SK-N-SH (cell line): Measurements from ENCODE around the gene BRINP3. TPM values are rescaled to one million over a fixed set of nuclear protein-coding genes. Genes with fewer than 3 reads are reported as not detected.

Experiments
- CTCF ChIA-PET: fragments of 300-600, 350-600 bp; formaldehyde crosslinking; extraction: SDS; loops from one replicate; lab custom pipeline; 2021; lab: Yijun Ruan, JAX
- POLR2A ChIA-PET: fragments of 350-600 bp; sonication (Branson Sonifier 250); formaldehyde crosslinking; extraction: SDS; loops from one replicate; lab custom pipeline; 2020; ENCODE audit warnings: antibody characterized with exemption, inconsistent platforms; lab: Yijun Ruan, JAX
- DNase-seq: peaks from one replicate; pipeline ENCODE4 v3.0.0; 2012
- H2AFZ ChIP-seq: fragments of 200-600 bp; sonication (generic); 2 replicates; pipeline ENCODE4 v1.8.1; 2016; ENCODE audit warnings: antibody characterized with exemption, mild to moderate bottlenecking, low read depth
- H3F3A ChIP-seq: fragments of 200-600 bp; sonication (generic); replicated peaks from 2 replicates; pipeline ENCODE3; 2016; ENCODE audit warnings: antibody characterized with exemption, mild to moderate bottlenecking; ENCODE audit not compliant: insufficient read depth
- H3K27ac ChIP-seq, 2 experiments: fragments of 200-500 bp in 1 of 2; fragments of 200-600 bp in 1 of 2; sonication (Bioruptor generic) in 1 of 2; sonication (generic), shearing (Covaris generic) in 1 of 2; 2 replicates each; pipeline versions ENCODE4 v1.5.1 to v1.6.1; 2014 to 2016; ENCODE audit warnings: low read depth in 2 of 2, inconsistent platforms in 1 of 2, low read length in 1 of 2, mild to moderate bottlenecking in 1 of 2, mixed read lengths in 1 of 2
- H3K27me3 ChIP-seq: fragments of 200-600 bp; sonication (generic), shearing (Covaris generic); 2 replicates; pipeline ENCODE4 v1.6.1; 2016; ENCODE audit warnings: mixed run types; ENCODE audit not compliant: insufficient read depth
- H3K36me3 ChIP-seq, 2 experiments: fragments of 200-500 bp in 1 of 2; fragments of 200-600 bp in 1 of 2; sonication (Bioruptor generic) in 1 of 2; sonication (generic) in 1 of 2; replicated peaks in 1 of 2; 2 replicates each; pipeline versions ENCODE3 to v1.5.1; 2014 to 2016; ENCODE audit warnings: low read length in 1 of 2, mild to moderate bottlenecking in 1 of 2; ENCODE audit not compliant: insufficient read depth in 2 of 2, control insufficient read depth in 1 of 2
- H3K4me1 ChIP-seq, 2 experiments: fragments of 200-500 bp in 1 of 2; fragments of 200-600 bp in 1 of 2; sonication (Bioruptor generic) in 1 of 2; sonication (generic), shearing (Covaris generic) in 1 of 2; 2 replicates each; pipeline versions ENCODE4 v1.5.1 to v1.6.1; 2014 to 2016; ENCODE audit warnings: low read depth in 1 of 2, low read length in 1 of 2, mixed run types in 1 of 2; ENCODE audit not compliant: insufficient read depth in 2 of 2, control insufficient read depth in 1 of 2
- H3K4me2 ChIP-seq: fragments of 200-600 bp; sonication (generic), shearing (Covaris generic); 2 replicates; pipeline ENCODE4 v1.6.1; 2017; ENCODE audit warnings: mixed run types
- H3K4me3 ChIP-seq, 2 experiments: fragments of 200-500 bp in 1 of 2; fragments of 200-600 bp in 1 of 2; sonication (Bioruptor generic) in 1 of 2; sonication (generic), shearing (Covaris generic) in 1 of 2; 2 replicates each; pipeline versions ENCODE4 v1.5.1 to v1.8.1; 2014 to 2016; ENCODE audit warnings: low read depth in 2 of 2, inconsistent platforms in 1 of 2, low read length in 1 of 2, mild to moderate bottlenecking in 1 of 2, mixed read lengths in 1 of 2, moderate library complexity in 1 of 2
- H3K79me2 ChIP-seq: fragments of 200-600 bp; sonication (generic); 2 replicates; pipeline ENCODE4 v1.8.1; 2017; ENCODE audit warnings: mild to moderate bottlenecking; ENCODE audit not compliant: insufficient read depth
- H3K9ac ChIP-seq: fragments of 200-600 bp; sonication (generic); 2 replicates; pipeline ENCODE4 v1.6.1; 2017; ENCODE audit warnings: mixed run types
- H3K9me2 ChIP-seq: fragments of 200-600 bp; sonication (generic); 2 replicates; pipeline ENCODE4 v1.6.1; 2017; ENCODE audit warnings: mixed run types
- H3K9me3 ChIP-seq: fragments of 200-600 bp; sonication (generic); 2 replicates; pipeline ENCODE4 v1.6.1; 2017; ENCODE audit warnings: mixed run types, mild to moderate bottlenecking, moderate library complexity
- H4K20me1 ChIP-seq: fragments of 200-600 bp; sonication (generic); 2 replicates; pipeline ENCODE4 v1.6.1; 2017; ENCODE audit warnings: mild to moderate bottlenecking, mixed run types; ENCODE audit not compliant: insufficient read depth
- CHD2 ChIP-seq: fragments of 150-350 bp; IDR thresholded peaks from 2 replicates; pipeline ENCODE4 v1.6.1; 2018; ENCODE audit warnings: low read length; ENCODE audit not compliant: partially characterized antibody
- CTCF ChIP-seq: fragments of 200-600 bp; sonication (generic); IDR thresholded peaks from 2 replicates; pipeline ENCODE4 v1.6.1; 2017; ENCODE audit warnings: antibody characterized with exemption, mild to moderate bottlenecking, moderate library complexity
- EP300 ChIP-seq, 2 experiments: IDR thresholded peaks; 2 replicates each; pipeline versions ENCODE4 v1.4.0 to v1.6.1; 2012; ENCODE audit warnings: borderline replicate concordance in 1 of 2, low read depth in 1 of 2, low read length in 1 of 2
- EZH2phosphoT487 ChIP-seq: fragments of 200-600 bp; sonication (generic); IDR thresholded peaks from 2 replicates; pipeline ENCODE4 v1.6.1; 2017; ENCODE audit warnings: low read depth, mixed run types, mild to moderate bottlenecking, antibody characterized with exemption, moderate library complexity, borderline replicate concordance
- FOSL2 ChIP-seq: IDR thresholded peaks from 2 replicates; pipeline ENCODE4 v1.4.0; 2012; ENCODE audit warnings: low read depth, mild to moderate bottlenecking, moderate library complexity, borderline replicate concordance
- FOXM1 ChIP-seq: IDR thresholded peaks from 2 replicates; pipeline ENCODE4 v1.4.0; 2012; ENCODE audit warnings: low read depth, mild to moderate bottlenecking
- GABPA ChIP-seq: IDR thresholded peaks from 2 replicates; pipeline ENCODE4 v1.4.0; 2012; ENCODE audit warnings: low read depth, mild to moderate bottlenecking
- GATA2 ChIP-seq: sonication (generic); formaldehyde crosslinking; IDR thresholded peaks from 2 replicates; pipeline ENCODE4 v1.5.0; 2020; ENCODE audit warnings: mild to moderate bottlenecking, missing genetic modification reagents
- MXI1 ChIP-seq: IDR thresholded peaks from 2 replicates; pipeline ENCODE4 v1.6.1; 2012; ENCODE audit warnings: mild to moderate bottlenecking, low read depth, low read length, improper control_type of control experiment
- NFIC ChIP-seq: IDR thresholded peaks from 2 replicates; pipeline ENCODE4 v1.4.0; 2012; ENCODE audit warnings: borderline replicate concordance
- NRF1 ChIP-seq: IDR thresholded peaks from 2 replicates; pipeline ENCODE4 v1.6.1; 2012; ENCODE audit warnings: low read depth, mild to moderate bottlenecking, low read length
- RXRA ChIP-seq: IDR thresholded peaks from 2 replicates; pipeline ENCODE4 v1.4.0; 2012; ENCODE audit warnings: low read depth, mild to moderate bottlenecking, borderline replicate concordance
- SIN3A ChIP-seq: IDR thresholded peaks from 2 replicates; pipeline ENCODE4 v1.6.1; 2012; ENCODE audit warnings: low read depth, mild to moderate bottlenecking, low read length, moderate library complexity, borderline replicate concordance
- TAF1 ChIP-seq: IDR thresholded peaks from 2 replicates; pipeline ENCODE4 v1.6.1; 2012; ENCODE audit warnings: low read depth, mild to moderate bottlenecking, low read length, moderate library complexity, borderline replicate concordance
- TEAD4 ChIP-seq: IDR thresholded peaks from 2 replicates; pipeline ENCODE4 v1.4.0; 2012; ENCODE audit warnings: mild to moderate bottlenecking, borderline replicate concordance; ENCODE audit not compliant: insufficient read depth
- WGBS: methylation state at CpG from one replicate; pipeline ENCODE4 v1.1.6; 2017; ENCODE audit warnings: low lambda C conversion rate; 5-methylcytosine and 5-hydroxymethylcytosine counted together
- polyA plus RNA-seq, 3 experiments: library from polyadenylated mRNA; depleted of rRNA; stranded (reverse); fragments of >200 nt; gene quantifications; 2 replicates each; pipeline ENCODE4 v1.2.3, GENCODE V29; 2012
- TF ChIP-seq, protein P1 (sequence below): fragments of 150-350 bp; IDR thresholded peaks from 2 replicates; pipeline ENCODE4 v1.6.1; 2016; ENCODE audit warnings: mild to moderate bottlenecking, low read depth, low read length
- TF ChIP-seq, protein P2 (sequence below): IDR thresholded peaks from 2 replicates; pipeline ENCODE4 v1.4.0; 2012; ENCODE audit warnings: low read depth, borderline replicate concordance
- TF ChIP-seq, protein P3 (sequence below): IDR thresholded peaks from 2 replicates; pipeline ENCODE4 v1.4.0; 2012; ENCODE audit warnings: low read depth, borderline replicate concordance

BRINP3 gene
- polyA plus RNA-seq, 1 of the 3 experiments (the other 2 are of a cell fraction): not detected

GRCh38 chr1:190205713-190206112 lies 272.0 kb downstream of the BRINP3 start:
- Histone ChIP-seq H3K4me3 (no peak overlapping the region), H3K27me3 (no peaks in the 10 kb centered on the region), H3K79me2 (no peaks in the 10 kb centered on the region), H3K9me2 (no peaks in the 10 kb centered on the region), H3F3A (no peaks in the 10 kb centered on the region), H3K36me3 (no peaks in the 10 kb centered on the region), H2AFZ (no peak overlapping the region), H3K9me3 (no peaks in the 10 kb centered on the region), H3K9ac (no peak overlapping the region), H3K27ac (no peak overlapping the region), H3K4me1 (no peaks in the 10 kb centered on the region), H4K20me1 (no peaks in the 10 kb centered on the region)
- WGBS: 59% methylated on average over 2 of the region's 2 CpGs
- ChIA-PET CTCF (no interaction called here), POLR2A (no interaction called here)
- DNase-seq: no peak
- TF ChIP-seq NRF1: no peak
- no peak for TF ChIP-seq CTCF
- TF ChIP-seq RXRA: no peak
- TF ChIP-seq GABPA: no peak
- TF ChIP-seq EZH2phosphoT487: no peak
- no peak for TF ChIP-seq FOSL2
- no peak for TF ChIP-seq NFIC
- TF ChIP-seq, protein P1, sequence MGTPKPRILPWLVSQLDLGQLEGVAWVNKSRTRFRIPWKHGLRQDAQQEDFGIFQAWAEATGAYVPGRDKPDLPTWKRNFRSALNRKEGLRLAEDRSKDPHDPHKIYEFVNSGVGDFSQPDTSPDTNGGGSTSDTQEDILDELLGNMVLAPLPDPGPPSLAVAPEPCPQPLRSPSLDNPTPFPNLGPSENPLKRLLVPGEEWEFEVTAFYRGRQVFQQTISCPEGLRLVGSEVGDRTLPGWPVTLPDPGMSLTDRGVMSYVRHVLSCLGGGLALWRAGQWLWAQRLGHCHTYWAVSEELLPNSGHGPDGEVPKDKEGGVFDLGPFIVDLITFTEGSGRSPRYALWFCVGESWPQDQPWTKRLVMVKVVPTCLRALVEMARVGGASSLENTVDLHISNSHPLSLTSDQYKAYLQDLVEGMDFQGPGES: no peak
- no peak for TF ChIP-seq CHD2
- TF ChIP-seq, protein P2, sequence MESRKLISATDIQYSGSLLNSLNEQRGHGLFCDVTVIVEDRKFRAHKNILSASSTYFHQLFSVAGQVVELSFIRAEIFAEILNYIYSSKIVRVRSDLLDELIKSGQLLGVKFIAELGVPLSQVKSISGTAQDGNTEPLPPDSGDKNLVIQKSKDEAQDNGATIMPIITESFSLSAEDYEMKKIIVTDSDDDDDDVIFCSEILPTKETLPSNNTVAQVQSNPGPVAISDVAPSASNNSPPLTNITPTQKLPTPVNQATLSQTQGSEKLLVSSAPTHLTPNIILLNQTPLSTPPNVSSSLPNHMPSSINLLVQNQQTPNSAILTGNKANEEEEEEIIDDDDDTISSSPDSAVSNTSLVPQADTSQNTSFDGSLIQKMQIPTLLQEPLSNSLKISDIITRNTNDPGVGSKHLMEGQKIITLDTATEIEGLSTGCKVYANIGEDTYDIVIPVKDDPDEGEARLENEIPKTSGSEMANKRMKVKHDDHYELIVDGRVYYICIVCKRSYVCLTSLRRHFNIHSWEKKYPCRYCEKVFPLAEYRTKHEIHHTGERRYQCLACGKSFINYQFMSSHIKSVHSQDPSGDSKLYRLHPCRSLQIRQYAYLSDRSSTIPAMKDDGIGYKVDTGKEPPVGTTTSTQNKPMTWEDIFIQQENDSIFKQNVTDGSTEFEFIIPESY: no peak
- TF ChIP-seq TAF1: no peak
- TF ChIP-seq EP300 (IDR thresholded peaks at IDR 0.05; ENCODE audit: borderline replicate concordance in 1 of 2, low read depth in 1 of 2, low read length in 1 of 2): no peak
- no peak for TF ChIP-seq FOXM1
- TF ChIP-seq, all 33 proteins: peak for 0
- H3K4me2 ChIP-seq: no peak overlapping the region

DNA sequence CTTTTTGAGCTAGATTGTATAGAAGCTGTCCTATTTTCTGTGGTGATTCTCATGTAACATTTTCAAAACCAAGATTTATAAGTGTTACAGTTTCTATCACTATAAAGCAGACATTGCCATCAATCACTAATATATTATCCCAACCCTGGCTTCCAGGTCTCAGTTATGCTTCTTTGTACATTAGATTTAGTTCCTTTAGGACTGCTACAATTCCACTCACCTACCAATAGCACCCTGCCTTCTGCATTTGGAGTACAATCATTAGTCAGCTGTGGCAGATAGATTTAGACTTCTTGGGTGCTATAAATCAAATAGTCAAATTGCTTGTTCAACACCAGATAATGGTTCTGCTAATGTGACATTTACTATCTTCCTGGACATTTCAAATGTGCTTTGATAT lies 281.6 kb downstream of the BRINP3 start:
- ChIA-PET CTCF (interaction anchor here (0.7 kb wide), 1 partner anchor 908 kb away, joined by 4 read pairs; no protein-coding TSS in a partner anchor), POLR2A (no interaction called here)
- Histone ChIP-seq H2AFZ (no peak overlapping the region), H3K9me2 (no peaks in the 10 kb centered on the region), H3K9ac (no peak overlapping the region), H3F3A (no peaks in the 10 kb centered on the region), H3K4me1 (no peaks in the 10 kb centered on the region), H3K9me3 (no peaks in the 10 kb centered on the region), H3K4me2 (no peak overlapping the region), H3K27me3 (no peaks in the 10 kb centered on the region), H4K20me1 (no peaks in the 10 kb centered on the region), H3K4me3 (no peak overlapping the region), H3K79me2 (no peaks in the 10 kb centered on the region), H3K27ac (no peak overlapping the region), H3K36me3 (no peaks in the 10 kb centered on the region)
- no peak for TF ChIP-seq SIN3A
- no peak for TF ChIP-seq MXI1
- no peak for TF ChIP-seq GATA2 (CRISPR knock-in tag)
- no peak for TF ChIP-seq TEAD4
- TF ChIP-seq NFIC: no peak
- TF ChIP-seq, protein P3, sequence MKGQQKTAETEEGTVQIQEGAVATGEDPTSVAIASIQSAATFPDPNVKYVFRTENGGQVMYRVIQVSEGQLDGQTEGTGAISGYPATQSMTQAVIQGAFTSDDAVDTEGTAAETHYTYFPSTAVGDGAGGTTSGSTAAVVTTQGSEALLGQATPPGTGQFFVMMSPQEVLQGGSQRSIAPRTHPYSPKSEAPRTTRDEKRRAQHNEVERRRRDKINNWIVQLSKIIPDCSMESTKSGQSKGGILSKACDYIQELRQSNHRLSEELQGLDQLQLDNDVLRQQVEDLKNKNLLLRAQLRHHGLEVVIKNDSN: no peak
- no peak for DNase-seq
